Stimulated activated CD8-positive, alpha-beta memory T cell treated with anti-CD3 and anti-CD28 coated beads, Interleukin-12 subunit alpha, Interleukin-12 subunit beta, amount 100 ng/mL, for 1 hour (primary cell): ENCODE measurements around the gene ADAMTS17.

Source experiments
- DNase-seq: peaks from one replicate; pipeline ENCODE4 v3.0.0-alpha.2; 2020; ENCODE audit warnings: low read depth

The ADAMTS17 gene

DNA sequence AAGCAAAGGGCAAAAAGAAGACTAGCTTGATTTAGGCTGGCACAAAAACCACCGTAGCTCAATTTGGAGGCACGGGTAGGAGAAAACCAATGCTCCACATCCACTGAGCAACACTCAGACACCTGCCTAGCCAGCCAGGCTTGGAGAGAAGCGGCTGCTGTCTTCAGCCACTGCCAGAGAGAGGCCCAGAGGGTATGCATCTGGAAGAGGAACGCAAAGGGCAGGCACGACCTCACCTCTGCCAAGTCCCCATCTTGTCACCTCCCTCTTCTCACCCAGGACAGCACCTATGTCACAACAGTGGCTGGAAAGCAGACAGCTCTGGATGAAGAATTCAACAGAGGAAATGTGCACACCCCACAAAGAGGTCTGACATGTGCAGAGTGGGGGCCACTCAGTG lies 93.5 kb downstream of the ADAMTS17 start:
- no peak for DNase-seq

DNA sequence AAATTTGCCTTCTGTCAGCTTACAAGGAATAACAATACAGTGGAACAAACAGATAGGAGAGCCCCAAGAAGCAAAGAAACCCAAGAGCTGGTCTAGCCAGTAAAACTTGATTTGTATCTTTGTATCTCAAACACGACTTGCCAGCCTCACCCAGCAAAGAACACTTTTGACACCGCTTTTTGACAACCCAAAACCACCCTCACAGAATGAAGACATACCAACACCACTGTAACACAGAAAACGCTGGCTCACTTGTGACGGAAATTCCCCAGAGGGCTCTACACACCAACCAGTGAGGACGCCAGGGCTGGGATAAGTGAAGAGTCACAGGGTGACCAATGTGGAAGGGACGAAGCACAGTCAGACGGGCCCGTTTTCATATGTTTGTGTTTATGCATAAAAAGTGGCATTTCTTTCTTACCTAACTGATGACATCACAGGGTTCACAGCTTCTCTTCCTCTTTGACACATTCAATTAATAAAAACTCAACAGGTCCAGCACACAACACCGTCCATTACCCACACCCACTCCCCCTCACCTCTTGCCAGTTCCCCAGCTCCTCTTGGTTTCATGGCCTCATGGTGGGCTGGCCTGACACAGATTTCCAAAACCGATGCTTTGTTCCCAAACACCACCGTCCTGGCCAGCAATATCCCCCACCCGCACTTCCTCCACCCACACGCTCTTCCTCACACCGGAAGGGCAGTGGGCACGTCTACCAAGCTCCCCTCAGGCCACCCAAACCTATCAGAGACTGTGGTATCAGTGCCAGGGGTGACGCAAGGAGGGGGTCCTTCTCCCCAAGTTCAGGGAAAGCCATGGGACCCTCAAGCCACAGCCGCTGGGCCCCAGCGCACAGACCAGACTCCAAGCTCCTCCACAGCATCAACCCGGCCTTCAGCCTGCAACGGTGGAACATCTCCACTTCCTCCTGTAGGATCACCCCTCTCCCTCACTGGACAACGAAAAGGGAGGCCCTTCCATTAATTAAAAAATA lies 94.2 kb downstream of the ADAMTS17 start:
- no peak for DNase-seq

DNA sequence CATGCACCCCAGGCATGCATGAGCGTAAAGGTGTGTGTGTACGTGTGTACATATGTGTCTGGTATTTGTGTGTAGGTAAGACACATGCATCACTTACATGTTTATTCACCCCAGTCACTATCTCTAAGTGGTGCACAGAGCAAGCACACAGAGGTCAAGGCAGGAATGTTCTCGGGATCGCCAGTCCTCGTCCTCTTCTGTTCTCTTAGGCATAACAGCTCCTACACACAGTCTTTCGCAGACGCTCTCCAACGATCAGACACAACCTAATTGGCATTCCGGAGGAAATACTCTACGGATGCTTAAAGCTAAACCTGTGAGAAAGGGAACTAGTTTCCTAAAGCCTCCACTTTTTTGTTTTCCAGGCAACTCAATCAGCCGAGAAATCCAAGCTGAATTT lies 95.9 kb downstream of the ADAMTS17 start:
- DNase-seq: no peak

DNA sequence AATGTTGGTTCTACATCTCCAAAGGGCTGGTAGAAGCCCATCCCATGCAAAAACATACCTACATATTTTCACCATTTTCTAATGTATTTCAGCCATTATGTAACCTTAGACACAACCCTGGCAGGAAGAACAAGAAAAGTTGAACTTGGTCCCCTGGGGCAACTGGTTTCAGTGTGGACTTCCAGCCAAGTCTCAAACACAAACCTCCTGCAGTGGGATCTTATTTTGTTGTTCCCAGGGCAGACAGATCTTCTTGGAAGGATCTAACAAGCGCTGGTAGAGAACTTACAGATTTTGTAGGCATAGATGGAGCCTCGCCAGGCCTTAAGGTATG lies 96.3 kb downstream of the ADAMTS17 start:
- no peak for DNase-seq

GRCh38 chr15:100244796-100245486 lies 96.8 kb downstream of the ADAMTS17 start:
- DNase-seq: no peak

DNA sequence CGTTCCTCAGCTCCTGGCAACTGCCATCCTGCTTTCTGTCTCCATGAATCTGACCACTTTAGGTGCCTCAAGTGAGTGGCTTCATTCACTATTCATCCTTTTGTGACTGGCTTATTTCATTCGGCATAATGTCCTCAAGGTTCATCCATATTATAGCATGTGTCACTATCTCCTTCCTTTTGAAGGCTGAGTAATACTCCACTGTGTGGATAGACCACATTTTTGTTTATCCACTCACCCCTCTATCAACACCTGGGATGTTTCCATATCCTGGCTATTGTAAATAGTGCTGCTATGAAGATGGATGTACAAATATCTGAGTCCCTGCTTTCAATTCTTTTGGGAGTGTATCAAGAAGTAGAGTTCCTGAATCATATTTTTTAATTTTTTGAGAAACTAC lies 98.8 kb downstream of the ADAMTS17 start:
- no peak for DNase-seq

DNA sequence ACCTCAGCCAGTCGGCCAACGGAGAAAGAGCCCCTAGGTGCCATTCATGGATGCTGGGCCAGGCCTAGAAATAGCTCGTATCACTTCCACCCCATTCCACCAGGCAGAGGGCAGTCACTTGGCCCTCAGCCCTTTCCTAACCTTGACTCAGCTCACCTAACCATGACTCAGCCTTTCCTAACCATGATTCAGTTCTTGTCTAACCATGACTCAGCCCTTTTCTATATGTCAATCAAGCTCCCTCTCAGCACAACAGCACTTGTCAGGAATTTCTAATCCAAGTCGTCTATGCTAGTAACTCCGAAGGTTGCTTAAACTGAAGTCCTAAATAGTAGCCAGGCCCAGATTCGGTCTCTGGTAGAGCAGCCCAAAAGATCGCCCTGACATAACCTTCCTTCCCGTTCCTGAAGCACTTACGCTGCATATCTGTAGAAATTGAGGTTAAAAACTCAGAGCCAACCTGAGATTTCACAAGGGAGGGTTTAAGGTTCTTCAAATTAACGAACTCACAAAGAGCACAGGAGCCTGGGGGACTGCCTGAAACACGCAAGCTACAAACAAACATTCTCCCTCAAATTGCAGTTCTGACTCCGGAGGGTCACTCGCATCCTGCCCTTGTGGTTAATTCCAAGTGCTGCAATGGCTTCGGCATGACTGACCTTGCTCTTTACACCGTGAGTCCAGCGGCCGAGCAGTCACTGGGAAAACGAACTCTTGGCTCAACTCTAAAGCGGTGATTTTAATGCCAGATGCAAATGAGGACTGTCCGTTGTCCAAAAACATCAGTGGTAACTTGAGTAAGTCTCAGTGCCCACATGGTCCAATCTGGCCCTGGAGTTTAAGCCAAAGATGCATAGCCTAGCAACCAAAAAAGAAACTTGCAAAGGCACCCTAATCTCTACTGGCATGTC lies 99.9 kb downstream of the ADAMTS17 start:
- no peak for DNase-seq

DNA sequence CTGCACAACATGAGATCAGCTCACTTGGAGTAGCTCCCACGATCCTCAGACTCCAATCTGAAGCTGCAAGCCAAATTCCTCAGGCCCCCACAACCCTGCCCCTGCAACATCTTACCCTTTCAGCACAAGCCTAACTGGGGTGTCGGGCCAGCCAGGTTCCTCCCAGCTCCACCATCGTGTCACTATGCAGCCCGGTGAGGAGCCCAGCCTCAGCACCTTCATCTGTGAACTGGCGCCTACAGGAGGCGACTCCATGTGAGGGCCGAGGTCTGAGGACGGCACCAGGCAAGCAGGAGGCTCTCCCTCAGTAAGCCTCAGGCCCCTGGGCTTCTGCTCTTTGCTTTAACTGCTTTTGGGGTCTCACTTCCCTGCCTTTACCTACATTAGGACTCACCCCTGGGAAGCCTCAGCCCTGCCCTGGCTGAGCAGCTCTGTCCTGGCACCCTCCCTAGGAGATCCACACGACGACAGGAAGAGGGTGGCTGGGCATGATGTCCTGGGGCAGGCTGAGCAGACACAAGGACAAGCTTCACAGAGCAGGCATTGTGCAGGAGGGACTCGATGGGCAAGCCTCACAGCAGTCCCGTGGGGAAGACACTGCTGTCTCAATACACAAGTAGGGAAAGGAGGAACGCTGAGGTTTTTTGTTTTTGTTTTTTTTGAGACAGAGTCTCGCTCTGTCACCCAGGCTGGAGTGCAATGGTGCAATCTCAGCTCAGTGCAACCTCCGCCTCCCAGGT lies 104.6 kb downstream of the ADAMTS17 start:
- DNase-seq: no peak

DNA sequence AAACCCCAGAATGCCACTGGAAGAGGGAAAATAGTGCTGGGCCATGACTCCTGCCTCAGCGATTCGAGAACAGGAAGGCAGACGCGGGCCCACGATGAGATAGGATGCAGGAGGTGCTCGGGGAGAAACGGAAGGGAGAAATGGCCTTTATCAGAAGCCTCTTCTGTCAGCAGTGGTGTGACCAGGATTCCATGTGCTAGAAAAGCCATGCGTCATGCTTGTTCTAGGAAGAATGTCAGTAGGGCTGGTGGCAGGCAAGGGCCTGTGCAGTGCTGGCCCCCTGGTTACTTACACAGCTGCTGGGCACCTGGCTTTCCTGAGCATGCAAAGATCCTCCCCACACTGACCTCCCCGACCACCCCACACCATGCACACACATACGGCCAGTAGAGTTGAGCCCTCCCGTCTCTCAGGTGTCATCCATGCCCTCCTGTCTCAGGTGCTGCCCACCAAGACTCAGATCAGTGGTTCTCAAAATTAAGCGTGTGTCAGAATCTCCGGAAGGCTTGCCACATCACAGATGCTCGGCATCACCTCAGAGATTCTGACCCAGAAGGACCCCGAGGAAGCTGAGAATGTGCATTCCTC lies 106.7 kb downstream of the ADAMTS17 start:
- DNase-seq: no peak

DNA sequence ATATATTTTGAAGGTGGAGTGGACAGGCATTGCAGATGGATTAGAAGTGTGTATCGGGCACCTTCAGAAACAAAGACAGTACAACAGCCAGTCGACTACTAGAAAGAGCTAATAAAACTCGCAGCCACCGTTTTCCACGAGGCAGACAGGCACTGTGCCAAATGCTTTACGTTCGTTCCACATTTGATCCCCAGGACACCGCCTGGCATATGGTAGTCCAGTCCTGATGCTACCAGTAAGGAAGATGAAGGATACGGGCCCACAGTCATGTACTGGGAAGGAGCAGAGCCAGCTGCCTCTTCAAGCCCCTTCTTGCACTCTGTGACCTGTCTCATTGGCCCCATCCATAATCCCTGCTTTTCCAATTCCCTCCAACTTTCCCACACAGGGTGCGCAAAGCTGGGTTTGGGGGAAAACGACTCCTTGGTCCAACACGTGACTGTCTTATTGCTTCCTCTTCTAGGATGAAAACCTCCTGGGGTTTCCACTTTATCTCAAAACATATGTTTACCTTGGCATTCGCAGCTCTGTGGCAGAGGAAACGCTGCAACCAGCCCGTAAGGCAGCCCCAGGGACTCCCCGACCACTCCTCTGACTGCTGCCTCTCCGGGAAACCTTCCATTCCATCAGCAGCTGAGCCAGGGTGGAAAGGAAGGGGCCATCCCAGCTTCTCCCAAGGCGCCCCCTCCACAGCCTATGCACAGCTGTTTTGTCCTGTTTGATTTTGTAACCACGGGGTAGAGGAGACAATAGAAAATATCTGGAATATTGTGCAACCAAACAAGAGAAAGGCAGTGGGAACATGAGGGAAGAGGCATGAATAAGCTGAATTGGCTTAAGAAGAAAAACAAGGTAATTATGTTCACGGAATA lies 107.4 kb downstream of the ADAMTS17 start:
- no peak for DNase-seq

GRCh38 chr15:100230784-100231183 lies 111.0 kb downstream of the ADAMTS17 start:
- no peak for DNase-seq

DNA sequence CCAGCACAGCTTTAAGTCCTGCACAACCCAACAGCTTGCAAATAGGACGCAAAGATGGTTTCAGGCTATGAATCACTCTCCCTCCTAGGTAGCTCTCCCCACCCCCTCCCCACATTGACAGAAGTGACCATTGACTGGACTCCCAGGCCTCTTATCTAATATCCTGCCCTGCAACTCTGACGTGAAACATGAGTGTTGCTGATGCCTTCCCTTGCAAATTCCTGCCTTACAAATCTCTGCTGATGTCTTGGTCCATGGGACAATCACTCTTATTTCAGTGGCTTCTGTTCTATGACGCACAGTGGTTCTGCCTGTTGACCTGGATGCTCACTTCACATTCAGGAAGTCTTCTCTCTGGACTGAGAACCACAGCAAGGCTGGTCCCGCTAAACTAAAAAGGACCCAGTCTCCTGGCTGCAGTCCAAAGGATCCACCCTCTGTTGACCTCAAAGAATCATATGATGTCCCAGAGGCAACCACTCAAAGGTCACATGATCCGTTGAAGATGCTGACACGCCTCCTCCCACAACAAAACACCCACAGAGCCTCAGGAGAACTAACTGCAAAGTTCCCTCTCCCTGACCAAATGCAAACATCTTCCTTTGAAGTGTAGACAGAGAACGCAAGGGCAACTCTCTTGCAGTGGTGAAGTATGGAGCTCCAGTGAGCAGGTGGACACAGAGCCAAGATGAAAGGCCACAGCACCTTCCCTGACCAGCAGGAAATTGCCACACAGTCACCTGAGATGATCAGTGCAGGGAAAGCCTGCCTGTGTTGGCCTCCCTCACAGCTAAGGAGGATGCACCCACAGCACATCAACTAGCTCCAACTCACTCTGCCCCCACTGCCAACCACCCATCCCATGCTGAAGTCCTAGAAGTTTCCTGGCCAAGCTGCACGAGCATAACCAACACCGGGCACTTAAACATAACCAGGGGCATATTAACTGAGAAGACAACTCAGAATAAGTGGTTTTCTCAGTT lies 112.3 kb downstream of the ADAMTS17 start:
- DNase-seq: peak; percentile 6

GRCh38 chr15:100227781-100228180 lies 114.0 kb downstream of the ADAMTS17 start:
- DNase-seq: no peak

GRCh38 chr15:100226107-100226506 lies 115.7 kb downstream of the ADAMTS17 start:
- DNase-seq: no peak

DNA sequence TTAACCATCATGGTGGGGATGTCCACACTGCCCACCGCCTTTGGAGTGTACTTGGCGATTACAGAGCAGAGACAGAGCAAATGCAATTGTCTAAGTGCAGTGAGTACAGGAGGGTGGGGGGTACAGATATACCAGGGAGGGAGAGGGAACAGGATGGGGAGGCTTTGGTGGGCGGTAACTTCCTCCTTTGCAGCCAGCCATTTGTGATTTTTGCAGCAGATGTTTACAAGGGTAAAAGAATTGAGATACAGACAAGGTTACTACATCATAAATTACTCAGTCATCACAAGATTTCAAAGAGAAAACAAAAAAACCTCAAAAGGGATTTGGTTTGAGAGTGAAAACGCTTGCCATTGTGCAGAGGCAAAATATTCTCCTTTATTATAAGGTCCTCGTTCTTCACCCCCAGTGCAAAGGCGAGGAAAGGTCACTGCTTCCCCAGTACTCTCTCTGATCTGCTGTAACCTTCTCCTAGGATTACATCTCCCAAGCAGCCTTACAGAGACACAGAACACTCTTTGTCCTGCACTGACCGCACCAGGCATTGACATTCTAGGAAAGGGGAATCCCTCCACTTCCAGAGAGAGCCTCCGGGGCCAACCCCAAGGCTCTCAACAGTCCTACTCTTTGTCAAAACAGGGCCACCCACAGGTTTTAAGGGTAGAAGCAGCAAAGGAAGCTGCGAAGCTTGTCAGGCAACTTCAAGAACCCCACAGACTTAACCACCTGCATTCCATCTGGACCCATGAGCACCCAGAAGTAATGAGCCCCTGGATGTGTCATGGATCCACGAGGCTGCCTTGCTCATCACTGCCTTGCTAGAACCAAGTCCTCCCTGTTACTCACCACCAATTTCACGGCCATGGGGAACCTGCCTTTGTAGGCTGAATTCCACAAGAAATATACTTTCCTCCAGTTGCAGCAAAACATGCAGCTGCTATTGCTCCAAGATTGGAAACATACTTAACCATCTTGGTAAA lies 117.3 kb downstream of the ADAMTS17 start:
- no peak for DNase-seq

GRCh38 chr15:100222349-100222715 lies 119.4 kb downstream of the ADAMTS17 start:
- no peak for DNase-seq

GRCh38 chr15:100221471-100222348 lies 120.1 kb downstream of the ADAMTS17 start:
- no peak for DNase-seq
